ENCODE measurements around the gene CMC1. TPM values are rescaled to one million over a fixed set of nuclear protein-coding genes. Genes with fewer than 3 reads are reported as not detected.

The CMC1 gene
- total RNA-seq, 1 donor from 2014 or later = 15.7 TPM

- no peak overlapping the region for H3K27ac Mint-ChIP-seq
- no peaks in the 10 kb centered on the region for H3K36me3 Mint-ChIP-seq
- H3K9me3 Mint-ChIP-seq = no peaks in the 10 kb centered on the region
- H3K4me3 Mint-ChIP-seq = no peak overlapping the region
- H3K4me1 Mint-ChIP-seq (ENCODE audit: unreplicated experiment) = no peaks in the 10 kb centered on the region
- no peaks in the 10 kb centered on the region for H3K27me3 Mint-ChIP-seq
- peak; percentile 75 for TF ChIP-seq CTCF (conservative IDR thresholded peaks at IDR 0.05)
- no peak for DNase-seq (ENCODE audit: extremely low spot score, unreplicated experiment)
Observed at GRCh38 chr3:28317438-28318022, 76.1 kb downstream of the CMC1 start.

GRCh38 chr3:28320981-28321380 lies 79.6 kb downstream of the CMC1 start:
- TF ChIP-seq CTCF (conservative IDR thresholded peaks at IDR 0.05) = no peak
- H3K4me1 Mint-ChIP-seq (ENCODE audit: unreplicated experiment) = no peaks in the 10 kb centered on the region
- no peaks in the 10 kb centered on the region for H3K27me3 Mint-ChIP-seq
- H3K4me3 Mint-ChIP-seq = no peak overlapping the region
- H3K36me3 Mint-ChIP-seq = peaks cover 4% of the 10 kb centered on the region
- no peak overlapping the region for H3K27ac Mint-ChIP-seq
- no peaks in the 10 kb centered on the region for H3K9me3 Mint-ChIP-seq
- no peak for DNase-seq (ENCODE audit: extremely low spot score, unreplicated experiment)

GRCh38 chr3:28322464-28322863 lies 81.0 kb downstream of the CMC1 start:
- no peak overlapping the region for H3K4me3 Mint-ChIP-seq
- no peak for TF ChIP-seq CTCF (conservative IDR thresholded peaks at IDR 0.05)
- no peaks in the 10 kb centered on the region for H3K27me3 Mint-ChIP-seq
- H3K36me3 Mint-ChIP-seq = peaks cover 4% of the 10 kb centered on the region
- H3K27ac Mint-ChIP-seq = no peak overlapping the region
- no peak for DNase-seq (ENCODE audit: extremely low spot score, unreplicated experiment)
- no peaks in the 10 kb centered on the region for H3K9me3 Mint-ChIP-seq
- no peaks in the 10 kb centered on the region for H3K4me1 Mint-ChIP-seq (ENCODE audit: unreplicated experiment)

- no peak overlapping the region for H3K27ac Mint-ChIP-seq
Observed at GRCh38 chr3:28326458-28326926, 85.1 kb downstream of the CMC1 start.

GRCh38 chr3:28328188-28329151 lies 87.1 kb downstream of the CMC1 start:
- no peaks in the 10 kb centered on the region for H3K4me1 Mint-ChIP-seq (ENCODE audit: unreplicated experiment)

More at GRCh38 chr3:28326458-28326926, 85.1 kb downstream of the CMC1 start:
- no peak for TF ChIP-seq CTCF (conservative IDR thresholded peaks at IDR 0.05)
- Mint-ChIP-seq H3K27me3 (no peaks in the 10 kb centered on the region), H3K4me3 (no peak overlapping the region), H3K9me3 (no peaks in the 10 kb centered on the region), H3K4me1 (ENCODE audit: unreplicated experiment) (no peaks in the 10 kb centered on the region), H3K36me3 (peaks cover 4% of the 10 kb centered on the region)
- DNase-seq (ENCODE audit: extremely low spot score, unreplicated experiment) = no peak

More at GRCh38 chr3:28328188-28329151, 87.1 kb downstream of the CMC1 start:
- TF ChIP-seq CTCF (conservative IDR thresholded peaks at IDR 0.05) = peak; percentile 90
- no peaks in the 10 kb centered on the region for H3K9me3 Mint-ChIP-seq
- H3K36me3 Mint-ChIP-seq = peaks cover 4% of the 10 kb centered on the region
- no peak overlapping the region for H3K27ac Mint-ChIP-seq
- no peak for DNase-seq (ENCODE audit: extremely low spot score, unreplicated experiment)
- H3K27me3 Mint-ChIP-seq = no peaks in the 10 kb centered on the region
- no peak overlapping the region for H3K4me3 Mint-ChIP-seq

All from type B pancreatic cell (in vitro differentiated cells).